ENCODE measurements around the gene TRPM2. TPM values are rescaled to one million over a fixed set of nuclear protein-coding genes. Genes with fewer than 3 reads are reported as not detected.

Gene TRPM2
- total and polyA plus RNA-seq, 2 of the 8 experiments (the other 6 are each of a cell fraction or from before 2014, with no cell fraction given): 0.27 to 0.28 TPM

DNA sequence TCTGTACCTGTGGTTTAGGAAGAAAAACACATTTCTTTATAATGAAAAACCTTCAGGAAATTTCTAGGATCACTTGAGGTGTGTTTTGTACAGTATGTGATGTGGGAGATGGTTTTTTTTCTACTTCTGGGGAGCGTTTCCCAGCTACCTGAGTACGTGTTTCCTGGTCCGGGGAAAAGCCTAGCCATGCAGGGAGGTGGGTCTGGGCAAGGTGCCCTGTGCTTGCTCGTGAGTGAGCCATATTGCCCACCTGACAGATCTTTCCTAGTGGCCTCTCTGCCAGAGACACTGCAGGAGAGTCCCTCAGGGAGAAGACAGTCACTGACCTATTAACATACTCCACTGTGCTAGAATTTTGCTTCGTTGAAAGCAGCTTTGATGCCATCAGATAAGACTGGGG is 41.3 kb downstream of the TRPM2 start:
- ChIA-PET POLR2A (ENCODE audit: partially characterized antibody) (no interaction called here), CTCF (ENCODE audit: partially characterized antibody) (interaction anchor here (1.0 to 1.8 kb wide), 2 partner anchors 38 to 88 kb away, joined by 4 to 5 read pairs; no protein-coding TSS in a partner anchor)
- WGBS, 2 experiments (ENCODE audit: extremely low coverage in 1 of 2, insufficient coverage in 1 of 2, insufficient read length in 1 of 2, insufficient replicate concordance in 2 of 2, low coverage in 1 of 2, low lambda C conversion rate in 2 of 2, missing lambda C conversion rate in 1 of 2): 88% methylated on average over 5 of the region's 5 CpGs; no CpG with 5 or more reads in 1 of the 2 experiments
- H3K23me2 ChIP-seq (ENCODE audit: low read depth, low read length): no peaks in the 10 kb centered on the region; the same call in 1 of the 2 replicates
- no peak overlapping the region for H3K4me2 ChIP-seq (ENCODE audit: insufficient read depth in 1 of 2, low read depth in 2 of 2, low read length in 2 of 2)
- no peak overlapping the region for H2BK5ac ChIP-seq (ENCODE audit: low read depth, low read length)
- no peaks in the 10 kb centered on the region for H3K36me3 ChIP-seq (ENCODE audit: control insufficient read depth in 2 of 4, insufficient read depth in 4 of 4, low read length in 3 of 4)
- H3K79me2 ChIP-seq (ENCODE audit: control insufficient read depth in 1 of 2, insufficient read depth in 2 of 2, low read length in 2 of 2): no peaks in the 10 kb centered on the region
- H3K14ac ChIP-seq (ENCODE audit: insufficient read length): no peak overlapping the region
- peaks cover 10% of the 10 kb centered on the region in 2 experiments for H3K9me3 ChIP-seq (ENCODE audit: insufficient read depth in 2 of 2, low read depth in 1 of 2, low read length in 1 of 2)
- H4K20me1 ChIP-seq (replicated peaks in 1 of 2; ENCODE audit: control insufficient read depth in 1 of 2, insufficient read depth in 2 of 2, low read length in 2 of 2): no peaks in the 10 kb centered on the region
- H2BK15ac ChIP-seq (ENCODE audit: low read length): no peak overlapping the region
- no peak overlapping the region for H4K5ac ChIP-seq (ENCODE audit: insufficient read length, low read depth, low read length)
- no peak overlapping the region for H2BK12ac ChIP-seq (ENCODE audit: low read depth, low read length)
- FAIRE-seq (no peak), DNase-seq (ENCODE audit: low read depth in 1 of 2, low spot score in 2 of 2) (no peak)
- H3K23ac ChIP-seq (ENCODE audit: insufficient read length): no peak overlapping the region
- H2BK20ac ChIP-seq (ENCODE audit: low read length): no peak overlapping the region
- no peak overlapping the region for H2AK5ac ChIP-seq (ENCODE audit: low read depth, low read length)
- H3K9ac ChIP-seq (replicated peaks in 1 of 4; ENCODE audit: extremely low read depth in 1 of 4, low read depth in 3 of 4, low read length in 3 of 4): no peak overlapping the region
- no peak overlapping the region for H3K56ac ChIP-seq (replicated peaks; ENCODE audit: insufficient read length, low read depth, low read length)
- TF ChIP-seq EGR1 (IDR thresholded peaks at IDR 0.05; ENCODE audit: borderline replicate concordance, low read depth, low read length) (no peak), SIX5 (IDR thresholded peaks at IDR 0.05; ENCODE audit: low read depth, low read length) (no peak), BRCA1 (IDR thresholded peaks at IDR 0.05; ENCODE audit: low read depth, low read length) (no peak), CHD1 (IDR thresholded peaks at IDR 0.05; ENCODE audit: low read depth, low read length) (no peak), CEBPB (IDR thresholded peaks at IDR 0.05; ENCODE audit: low read depth, low read length) (no peak), CHD2 (IDR thresholded peaks at IDR 0.05; ENCODE audit: low read length) (no peak), EZH2 (IDR thresholded peaks at IDR 0.05; ENCODE audit: low read depth, low read length, severe bottlenecking) (no peak), SAP30 (IDR thresholded peaks at IDR 0.05; ENCODE audit: insufficient read depth, insufficient replicate concordance, low read length) (no peak), SIRT6 (IDR thresholded peaks at IDR 0.05; ENCODE audit: low read length) (no peak)
- TF ChIP-seq, protein P1, sequence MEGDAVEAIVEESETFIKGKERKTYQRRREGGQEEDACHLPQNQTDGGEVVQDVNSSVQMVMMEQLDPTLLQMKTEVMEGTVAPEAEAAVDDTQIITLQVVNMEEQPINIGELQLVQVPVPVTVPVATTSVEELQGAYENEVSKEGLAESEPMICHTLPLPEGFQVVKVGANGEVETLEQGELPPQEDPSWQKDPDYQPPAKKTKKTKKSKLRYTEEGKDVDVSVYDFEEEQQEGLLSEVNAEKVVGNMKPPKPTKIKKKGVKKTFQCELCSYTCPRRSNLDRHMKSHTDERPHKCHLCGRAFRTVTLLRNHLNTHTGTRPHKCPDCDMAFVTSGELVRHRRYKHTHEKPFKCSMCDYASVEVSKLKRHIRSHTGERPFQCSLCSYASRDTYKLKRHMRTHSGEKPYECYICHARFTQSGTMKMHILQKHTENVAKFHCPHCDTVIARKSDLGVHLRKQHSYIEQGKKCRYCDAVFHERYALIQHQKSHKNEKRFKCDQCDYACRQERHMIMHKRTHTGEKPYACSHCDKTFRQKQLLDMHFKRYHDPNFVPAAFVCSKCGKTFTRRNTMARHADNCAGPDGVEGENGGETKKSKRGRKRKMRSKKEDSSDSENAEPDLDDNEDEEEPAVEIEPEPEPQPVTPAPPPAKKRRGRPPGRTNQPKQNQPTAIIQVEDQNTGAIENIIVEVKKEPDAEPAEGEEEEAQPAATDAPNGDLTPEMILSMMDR (IDR thresholded peaks at IDR 0.05; ENCODE audit: control extremely low read depth in 1 of 3, insufficient read depth in 1 of 3, low read depth in 1 of 3, low read length in 3 of 3): no peak
- no peak overlapping the region for H4K91ac ChIP-seq (replicated peaks; ENCODE audit: insufficient read length, low read length)
- no peaks in the 10 kb centered on the region for H3K79me1 ChIP-seq (ENCODE audit: low read depth, low read length)
- no peak overlapping the region for H3K18ac ChIP-seq (ENCODE audit: extremely low read depth, low read length)
- H2BK120ac ChIP-seq (replicated peaks; ENCODE audit: low read depth, low read length): no peak overlapping the region
- H4K8ac ChIP-seq (ENCODE audit: extremely low read depth, insufficient read depth, low read length): no peak overlapping the region
- no peak overlapping the region for H3K4me3 ChIP-seq (ENCODE audit: extremely low read depth in 1 of 4, insufficient read depth in 2 of 4, low read depth in 3 of 4, low read length in 4 of 4)
- no peaks in the 10 kb centered on the region for H3K4me1 ChIP-seq (replicated peaks in 1 of 4; ENCODE audit: control insufficient read depth in 3 of 4, insufficient read depth in 4 of 4, low read length in 3 of 4)
- H3K27me3 ChIP-seq (replicated peaks in 1 of 4; ENCODE audit: control insufficient read depth in 3 of 4, extremely low read depth in 1 of 4, insufficient read depth in 3 of 4, low read length in 3 of 4): no peaks in the 10 kb centered on the region
- H3K4ac ChIP-seq (replicated peaks; ENCODE audit: insufficient read length, low read depth, low read length): no peak overlapping the region
- no peak overlapping the region for H2AFZ ChIP-seq (ENCODE audit: low read length)
- H3K27ac ChIP-seq (ENCODE audit: low read depth, low read length): no peak overlapping the region

Data from H1 (cell line).